Mesodermal cell (in vitro differentiated cells): ENCODE data around the gene GTF2F1.
"Not testable (repeated sequence)": the region's sequence is repeated elsewhere in the genome, so short reads cannot be mapped to it uniquely, and the experiment has no call there.

Experiments
- H3K27ac ChIP-seq: 2 replicates; pipeline ENCODE4 v1.7.0; 2013; ENCODE audit warnings: mild to moderate bottlenecking, low read depth, low read length, moderate library complexity; ENCODE audit not compliant: severe bottlenecking
- H3K36me3 ChIP-seq: 2 replicates; pipeline ENCODE4 v1.7.1; 2013; ENCODE audit warnings: mild to moderate bottlenecking, low read length, moderate library complexity; ENCODE audit not compliant: control insufficient read depth, insufficient read depth
- H3K4me1 ChIP-seq: one replicate; pipeline ENCODE4 v1.7.1; 2013; ENCODE audit warnings: mild to moderate bottlenecking, low read length; ENCODE audit not compliant: insufficient read depth, control insufficient read depth, poor library complexity, severe bottlenecking
- H3K4me3 ChIP-seq: 2 replicates; pipeline ENCODE4 v1.7.0; 2013; ENCODE audit warnings: low read length, control low read depth, mild to moderate bottlenecking; ENCODE audit not compliant: insufficient read depth, poor library complexity, severe bottlenecking; ENCODE audit errors: extremely low read depth
- H3K9me3 ChIP-seq: 2 replicates; pipeline ENCODE4 v1.7.1; 2013; ENCODE audit warnings: mild to moderate bottlenecking, low read length, moderate library complexity; ENCODE audit not compliant: control insufficient read depth
- WGBS, 2 experiments: methylation state at CpG; one replicate each; pipeline ENCODE4 v1.1.5; 2013; ENCODE audit warnings: missing lambda C conversion rate in 2 of 2; ENCODE audit not compliant: insufficient coverage in 2 of 2; 5-methylcytosine and 5-hydroxymethylcytosine counted together

The GTF2F1 gene

DNA sequence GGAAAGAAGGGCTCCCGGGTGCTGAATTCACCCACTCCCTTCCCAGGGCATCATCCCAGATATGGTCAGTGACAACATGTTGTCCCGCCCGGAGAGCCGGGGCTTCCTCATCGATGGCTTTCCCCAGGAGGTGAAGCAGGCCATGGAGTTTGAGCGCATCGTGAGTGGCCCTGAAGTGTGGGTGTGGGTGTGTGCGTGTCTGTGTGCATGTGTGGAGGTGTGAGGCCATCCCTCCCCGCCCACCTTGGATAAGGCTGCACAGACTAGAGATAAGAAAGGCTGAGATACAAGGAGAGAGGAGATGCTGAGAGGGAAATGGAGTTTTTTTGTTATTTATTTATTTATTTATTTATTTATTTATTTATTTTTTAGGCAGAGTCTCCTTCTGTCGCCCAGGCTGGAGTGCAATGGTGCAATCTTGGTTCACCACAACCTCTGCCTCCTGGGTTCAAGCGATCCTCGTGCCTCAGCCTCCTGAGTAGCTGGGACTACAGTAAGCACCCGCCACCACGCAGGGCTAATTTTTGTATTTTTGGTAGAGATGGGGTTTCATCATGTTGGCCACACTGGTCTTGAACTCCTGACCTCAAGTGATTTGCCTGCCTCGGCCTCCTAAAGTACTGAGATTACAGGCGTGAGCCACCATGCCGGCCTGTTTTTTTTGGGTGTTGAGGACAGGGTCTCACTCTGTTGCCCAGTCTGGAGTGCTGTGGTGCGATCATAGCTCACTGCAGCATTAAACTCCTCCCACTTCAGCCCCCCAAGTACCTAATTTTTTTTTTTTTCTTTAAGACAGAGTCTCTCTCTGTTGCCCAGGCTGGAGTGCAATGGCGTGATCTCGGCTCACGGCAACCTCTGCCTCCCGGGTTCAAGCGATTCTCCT, 7.3 kb upstream of the GTF2F1 start:
- not testable (repeated sequence) for H3K4me3 ChIP-seq, H3K36me3 ChIP-seq, H3K4me1 ChIP-seq, H3K9me3 ChIP-seq, H3K27ac ChIP-seq
- WGBS, 2 experiments: 92 to 97% methylated on average over 11 to 13 of the region's 23 CpGs

DNA sequence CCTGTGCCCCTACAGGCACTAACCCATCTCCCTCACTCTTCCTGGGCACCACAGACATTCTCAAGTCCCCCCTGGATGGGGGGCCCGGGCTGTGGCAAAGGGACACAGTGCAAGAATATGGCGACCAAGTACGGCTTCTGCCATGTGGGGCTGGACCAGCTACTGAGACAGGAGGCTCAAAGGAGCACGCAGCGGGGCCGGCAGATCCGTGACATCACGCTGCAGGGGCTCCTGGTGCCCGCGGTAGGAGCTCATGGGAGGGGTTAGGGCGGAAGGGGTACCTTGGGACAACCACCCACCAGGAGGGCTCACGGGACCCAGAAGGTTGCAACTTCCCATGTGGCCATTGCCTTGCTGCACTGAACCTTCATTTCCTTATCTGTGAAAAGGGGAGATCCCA, 3.3 kb upstream of the GTF2F1 start:
- Histone ChIP-seq H3K9me3 (no peaks in the 10 kb centered on the region), H3K4me1 (peaks cover 6% of the 10 kb centered on the region), H3K4me3 (no peak overlapping the region), H3K36me3 (peaks cover 8% of the 10 kb centered on the region), H3K27ac (no peak overlapping the region)
- WGBS, 2 experiments: 95 to 99% methylated on average over 12 of the region's 12 CpGs

DNA sequence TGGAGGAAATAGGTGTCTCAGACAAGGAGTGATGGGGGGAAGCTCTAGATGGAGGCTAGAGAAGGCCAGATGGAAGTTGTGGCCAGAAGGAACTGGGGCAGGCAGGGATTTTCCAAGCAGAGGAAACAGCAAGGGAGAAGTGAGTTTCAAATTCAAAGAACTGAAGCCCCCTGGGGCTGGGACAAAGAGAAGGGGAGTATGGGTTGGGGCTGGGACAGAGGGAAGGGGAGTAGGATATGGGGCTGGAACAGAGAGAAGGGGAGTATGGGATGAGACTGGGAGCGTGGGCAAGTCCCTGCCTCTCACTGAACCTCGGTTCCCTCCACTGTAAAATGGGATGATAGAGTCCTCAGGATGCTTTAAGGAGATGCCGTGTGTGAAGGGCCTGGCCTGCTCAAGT, 1.9 kb upstream of the GTF2F1 start:
- WGBS, 2 experiments: 82 to 85% methylated on average over 3 of the region's 3 CpGs
- H3K36me3 ChIP-seq: peaks cover 21% of the 10 kb centered on the region
- no peak overlapping the region for H3K27ac ChIP-seq
- no peak overlapping the region for H3K4me3 ChIP-seq
- no peaks in the 10 kb centered on the region for H3K9me3 ChIP-seq
- peaks cover 6% of the 10 kb centered on the region for H3K4me1 ChIP-seq

DNA sequence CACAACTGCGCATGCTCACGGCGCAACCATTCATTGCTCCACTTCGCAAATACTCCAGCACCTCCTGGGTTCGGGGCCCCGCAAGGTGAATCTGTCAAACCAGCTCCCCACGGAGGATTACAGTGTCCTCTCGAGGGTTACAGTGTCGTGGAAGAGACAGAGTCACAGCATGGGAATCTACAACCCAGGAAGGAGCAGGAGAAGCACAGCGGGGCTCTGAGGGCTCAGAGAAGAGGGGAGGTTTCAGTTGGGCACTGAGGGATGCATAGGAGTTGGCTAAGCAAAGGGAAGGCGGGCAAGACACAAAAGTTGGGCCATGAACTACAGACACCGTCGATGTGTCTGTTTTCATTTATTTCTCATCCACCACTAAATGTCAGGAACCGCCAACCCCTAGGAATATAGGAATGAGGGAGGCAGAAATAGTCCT, 1.0 kb upstream of the GTF2F1 start:
- WGBS, 2 experiments: 4 to 8% methylated on average over 6 to 10 of the region's 14 CpGs
- H3K9me3 ChIP-seq: no peaks in the 10 kb centered on the region
- peaks cover 6% of the 10 kb centered on the region for H3K4me1 ChIP-seq
- peaks cover 29% of the 10 kb centered on the region for H3K36me3 ChIP-seq
- peak overlapping the region; percentile 88 for H3K4me3 ChIP-seq
- peak overlapping the region; percentile 98 for H3K27ac ChIP-seq

DNA sequence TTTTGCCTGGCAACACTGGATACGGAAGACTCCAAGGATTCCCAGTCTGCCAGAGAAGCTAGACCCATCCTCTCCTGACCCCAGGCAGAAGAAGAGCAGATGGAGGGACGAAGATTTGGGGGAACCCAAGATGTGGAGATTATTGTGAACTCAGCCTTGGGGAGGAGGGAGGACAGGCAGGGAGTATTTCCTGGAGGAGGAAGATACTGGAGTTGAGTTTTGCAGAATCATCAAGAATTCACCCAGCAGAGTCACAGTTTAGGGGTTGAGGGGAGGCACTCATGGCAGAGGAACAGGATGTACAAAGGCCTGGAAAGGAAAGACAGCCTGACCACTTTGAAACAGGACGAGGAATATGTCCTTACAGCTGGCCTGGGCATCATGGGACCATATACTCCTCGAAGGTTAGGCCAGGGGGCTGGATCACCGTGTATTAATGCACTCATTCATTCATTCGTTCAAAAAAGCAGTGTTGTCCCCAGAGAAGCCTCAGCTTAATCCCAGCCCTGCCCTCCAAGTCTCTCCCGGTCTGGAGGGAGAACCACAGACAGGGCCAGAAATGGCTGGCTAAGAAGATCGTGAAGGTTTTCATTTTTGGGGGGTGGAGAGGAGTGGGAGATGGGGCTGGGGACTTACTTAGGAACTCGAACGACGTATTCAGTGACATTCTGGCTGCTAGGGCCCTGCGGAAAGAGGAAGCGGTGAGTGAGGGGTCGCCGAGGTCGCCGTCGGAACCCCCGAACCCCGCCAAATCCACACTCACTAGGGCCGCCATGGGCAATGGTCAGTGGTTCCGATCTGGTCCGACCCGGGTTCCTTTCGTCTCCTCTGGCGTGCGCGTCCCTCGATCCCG, 517 bp downstream of the GTF2F1 start:
- H3K4me3 ChIP-seq: peak overlapping the region; percentile 88
- peak overlapping the region; percentile 98 for H3K27ac ChIP-seq
- H3K4me1 ChIP-seq: peaks cover 6% of the 10 kb centered on the region
- H3K9me3 ChIP-seq: no peaks in the 10 kb centered on the region
- WGBS, 2 experiments: 1 to 7% methylated on average over 19 to 27 of the region's 30 CpGs
- peaks cover 43% of the 10 kb centered on the region for H3K36me3 ChIP-seq

DNA sequence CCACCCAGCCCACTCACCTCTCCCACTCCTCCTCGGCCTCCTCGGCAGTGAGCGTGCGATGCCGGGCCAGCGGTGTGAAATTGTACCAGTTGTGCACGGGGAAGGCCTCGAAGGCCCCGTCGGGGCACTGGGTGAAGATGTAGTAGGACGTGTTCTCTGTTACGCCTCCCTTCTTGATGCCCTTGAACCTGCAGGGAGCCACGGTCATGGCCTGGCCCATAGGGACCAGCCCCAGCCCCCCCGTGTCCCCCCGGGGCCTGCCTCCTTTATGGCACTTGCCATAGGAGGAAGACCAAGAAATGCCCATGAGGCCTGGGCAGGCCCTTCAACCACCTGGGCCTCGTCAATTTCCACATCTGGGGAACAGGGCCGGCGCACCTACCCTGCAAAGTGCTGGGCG, 5.6 kb downstream of the GTF2F1 start:
- Histone ChIP-seq H3K4me1 (peaks cover 6% of the 10 kb centered on the region), H3K27ac (no peak overlapping the region), H3K4me3 (no peak overlapping the region), H3K9me3 (no peaks in the 10 kb centered on the region), H3K36me3 (peaks cover 88% of the 10 kb centered on the region)
- WGBS, 2 experiments: 97 to 98% methylated on average over 14 to 19 of the region's 19 CpGs

DNA sequence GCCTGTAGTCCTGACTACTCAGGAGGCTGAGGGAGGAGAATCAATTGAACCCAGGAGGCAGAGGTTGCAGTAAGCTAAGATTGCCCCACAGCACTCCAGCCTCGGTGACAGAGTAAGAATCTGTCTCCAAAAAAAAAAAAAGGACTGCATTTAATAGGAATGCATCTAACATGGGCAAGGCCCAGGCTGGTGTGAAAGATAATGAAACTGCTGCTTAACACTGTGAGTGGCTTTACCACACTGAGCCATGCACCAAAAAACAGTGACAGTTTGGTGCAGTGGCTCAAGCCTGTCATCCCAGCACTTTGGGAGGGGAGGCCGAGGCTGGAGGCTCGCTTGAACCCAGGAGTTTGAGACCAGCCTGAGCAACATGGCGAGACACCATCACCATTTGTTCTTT, 8.6 kb downstream of the GTF2F1 start:
- Histone ChIP-seq H3K27ac (no peak overlapping the region), H3K36me3 (peaks cover 91% of the 10 kb centered on the region), H3K9me3 (peaks cover 8% of the 10 kb centered on the region), H3K4me1 (no peaks in the 10 kb centered on the region), H3K4me3 (no peak overlapping the region)
- WGBS, 2 experiments: 80 to 100% methylated on average over 3 of the region's 4 CpGs

DNA sequence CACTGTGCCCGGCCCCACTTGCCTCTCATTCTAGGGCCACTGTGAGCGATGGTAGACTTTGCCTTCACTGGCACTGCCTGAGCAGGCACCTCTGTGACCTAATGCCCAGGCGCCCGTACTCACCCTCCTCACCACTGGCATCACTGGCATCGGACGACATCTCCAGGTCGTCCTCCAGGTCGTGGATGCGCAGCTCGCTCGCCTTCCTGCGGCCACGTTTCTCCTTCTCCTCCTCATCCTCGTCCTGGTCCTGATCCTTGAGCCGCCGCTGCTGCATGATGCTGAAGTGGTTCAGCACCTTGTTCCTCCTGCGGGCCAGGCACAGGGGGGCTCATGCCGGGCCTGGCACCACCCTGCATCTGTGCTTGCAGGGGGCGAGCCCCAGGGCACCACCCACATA, 9.8 kb downstream of the GTF2F1 start:
- Histone ChIP-seq H3K4me1 (no peaks in the 10 kb centered on the region), H3K27ac (no peak overlapping the region), H3K9me3 (peaks cover 8% of the 10 kb centered on the region), H3K36me3 (peaks cover 87% of the 10 kb centered on the region), H3K4me3 (no peak overlapping the region)
- WGBS, 2 experiments: 97 to 98% methylated on average over 15 to 17 of the region's 19 CpGs

DNA sequence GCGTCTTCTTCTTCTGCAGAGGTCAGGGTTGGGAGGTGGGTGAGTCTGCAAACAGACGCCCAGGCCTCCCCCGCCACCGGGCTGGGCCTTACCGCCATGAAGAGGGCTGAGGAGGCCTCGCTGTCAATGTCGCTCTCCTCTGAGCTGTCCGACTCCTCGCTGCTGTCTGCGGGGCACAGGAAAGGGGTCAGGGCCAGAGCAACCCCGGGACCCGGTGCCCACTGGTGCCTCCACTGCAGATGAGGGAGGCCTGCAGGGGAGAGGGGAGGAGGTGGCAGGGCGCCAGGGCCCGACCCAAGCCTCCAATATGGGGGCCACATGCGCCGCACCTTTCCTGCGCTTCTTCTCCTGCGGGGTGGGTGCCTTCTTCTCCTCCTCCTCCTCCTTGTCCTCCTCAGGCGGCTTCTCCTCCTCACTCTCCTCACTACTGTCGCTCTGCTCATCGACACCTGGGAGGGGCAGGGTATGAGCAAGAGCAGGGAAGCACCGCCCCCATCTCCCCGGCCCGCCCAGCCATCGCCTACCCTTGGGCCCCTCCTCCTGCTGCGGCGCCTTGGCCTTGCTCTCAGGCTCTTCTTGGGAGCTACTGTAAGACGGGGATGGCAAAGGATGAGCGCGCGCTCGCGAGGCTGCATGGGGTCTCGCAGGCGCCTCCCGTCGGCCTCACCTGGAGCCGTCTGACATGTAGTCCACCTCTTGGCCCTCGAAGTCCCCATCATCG, 11.8 kb downstream of the GTF2F1 start:
- H3K27ac ChIP-seq: no peak overlapping the region
- peaks cover 8% of the 10 kb centered on the region for H3K9me3 ChIP-seq
- no peaks in the 10 kb centered on the region for H3K4me1 ChIP-seq
- WGBS, 2 experiments: 96 to 98% methylated on average over 29 to 36 of the region's 40 CpGs
- H3K36me3 ChIP-seq: peaks cover 74% of the 10 kb centered on the region
- no peak overlapping the region for H3K4me3 ChIP-seq

DNA sequence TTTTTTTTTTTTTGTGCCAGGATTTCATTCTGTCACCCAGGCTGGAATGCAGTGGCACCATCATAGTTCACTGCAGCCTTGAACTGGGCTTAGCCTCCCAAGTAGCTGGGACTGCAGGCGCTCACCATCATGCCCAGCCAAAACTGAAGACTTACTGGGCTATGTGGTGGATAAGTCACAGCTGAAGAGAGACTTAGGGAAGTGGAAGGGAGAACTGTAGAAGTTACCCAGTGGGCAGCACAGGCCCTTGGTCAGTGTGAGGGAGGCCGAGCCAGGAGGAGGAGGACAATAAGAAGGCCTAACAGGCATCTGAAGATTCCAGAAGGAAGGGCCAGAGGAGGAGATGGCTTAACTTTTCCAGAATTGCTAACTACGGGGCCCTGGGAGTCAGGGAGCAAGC, 13.2 kb downstream of the GTF2F1 start:
- peaks cover 72% of the 10 kb centered on the region for H3K36me3 ChIP-seq
- 96 to 100% methylated on average over 3 of the region's 3 CpGs for WGBS, 2 experiments

More for the DNA sequence above, 13.2 kb downstream of the GTF2F1 start:
- H3K4me1 ChIP-seq: peaks cover 2% of the 10 kb centered on the region
- H3K4me3 ChIP-seq: no peak overlapping the region
- no peak overlapping the region for H3K27ac ChIP-seq
- H3K9me3 ChIP-seq: peaks cover 8% of the 10 kb centered on the region
